Activated CD4-positive, CD25-positive, alpha-beta regulatory T cell (primary cell): ENCODE data around the gene TSPAN17.

Experiments
- DNase-seq, 4 experiments: peaks; one replicate each; lab custom pipeline; 2025; lab: John Stamatoyannopoulos, UW

The TSPAN17 gene

DNA sequence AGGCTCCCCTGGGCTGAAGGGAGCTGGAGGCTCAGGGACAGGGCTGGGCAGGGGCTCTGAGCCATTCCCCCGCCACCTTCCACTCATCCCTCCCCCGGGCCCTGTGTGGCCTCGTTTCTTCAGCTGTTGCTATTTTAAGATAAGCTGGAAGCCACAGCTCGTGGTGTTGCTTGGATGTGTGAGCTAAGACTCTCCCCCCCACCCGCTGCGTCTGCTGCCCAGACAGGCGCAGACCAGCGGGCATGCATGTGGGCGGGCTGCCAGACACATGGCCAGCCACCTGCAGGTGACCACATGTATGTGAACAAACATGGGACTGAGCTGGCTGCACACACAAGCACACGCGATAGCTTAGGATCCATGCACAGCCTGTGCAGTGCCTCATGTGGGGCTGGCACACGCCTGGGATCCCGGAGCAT is 25.6 kb upstream of the TSPAN17 start:
- no peak for DNase-seq

DNA sequence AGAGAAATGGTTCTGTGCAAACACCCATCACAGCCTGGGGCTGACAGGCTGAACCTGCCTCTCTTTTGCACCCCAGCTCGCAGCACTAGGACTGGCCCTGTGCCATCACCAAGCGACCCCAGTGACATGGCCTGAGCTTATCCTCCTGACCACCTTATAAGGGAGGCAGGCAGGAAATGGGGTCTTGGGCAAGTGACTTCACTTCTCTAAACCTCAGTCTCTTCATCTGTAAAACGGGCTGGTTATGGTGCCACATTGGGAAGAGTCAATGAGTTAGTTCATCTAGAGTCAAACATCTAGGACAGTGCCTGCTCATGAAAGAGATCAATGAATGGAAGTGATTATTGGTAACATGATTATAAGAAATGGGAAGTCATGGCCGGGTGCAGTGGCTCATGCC is 23.1 kb upstream of the TSPAN17 start:
- DNase-seq, result no peak

DNA sequence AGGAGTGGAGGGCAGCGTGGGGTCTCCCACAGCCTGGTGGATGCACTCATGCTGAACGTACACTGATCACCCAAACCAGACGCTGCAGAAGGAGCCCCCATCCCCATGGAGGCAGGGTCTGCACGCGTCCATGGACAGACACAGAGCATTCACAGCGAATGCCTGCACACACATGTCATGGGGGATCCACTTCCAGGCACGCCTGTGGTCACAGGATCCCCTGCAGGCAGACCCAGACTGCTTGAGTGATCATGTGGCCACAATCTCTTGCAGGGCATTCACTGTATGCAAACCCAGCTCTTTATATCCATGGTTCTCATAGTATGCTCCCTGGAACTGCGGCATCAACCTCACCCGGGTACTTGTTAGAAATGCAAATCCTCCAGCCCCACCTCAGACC is 22.3 kb upstream of the TSPAN17 start:
- no peak for DNase-seq

DNA sequence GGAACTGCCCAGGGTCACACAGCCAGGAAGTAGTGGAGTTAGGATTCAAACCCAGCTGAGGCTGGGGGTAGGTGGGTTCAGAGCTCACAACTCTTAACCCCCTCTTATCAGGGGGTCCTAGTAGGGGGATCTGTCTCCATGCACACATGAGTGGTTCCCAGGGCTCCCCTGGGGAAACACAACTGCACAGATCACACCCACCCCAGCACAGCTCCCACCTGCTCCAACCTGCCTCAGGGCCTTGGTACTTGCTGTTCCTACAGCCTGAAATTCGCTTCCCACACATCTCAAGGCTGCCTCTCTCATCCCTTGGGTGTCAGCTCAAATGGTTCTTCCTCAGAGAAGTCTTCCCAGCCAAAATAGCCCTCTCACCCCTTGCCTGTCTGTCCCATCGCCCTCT is 21.8 kb upstream of the TSPAN17 start:
- no peak for DNase-seq

DNA sequence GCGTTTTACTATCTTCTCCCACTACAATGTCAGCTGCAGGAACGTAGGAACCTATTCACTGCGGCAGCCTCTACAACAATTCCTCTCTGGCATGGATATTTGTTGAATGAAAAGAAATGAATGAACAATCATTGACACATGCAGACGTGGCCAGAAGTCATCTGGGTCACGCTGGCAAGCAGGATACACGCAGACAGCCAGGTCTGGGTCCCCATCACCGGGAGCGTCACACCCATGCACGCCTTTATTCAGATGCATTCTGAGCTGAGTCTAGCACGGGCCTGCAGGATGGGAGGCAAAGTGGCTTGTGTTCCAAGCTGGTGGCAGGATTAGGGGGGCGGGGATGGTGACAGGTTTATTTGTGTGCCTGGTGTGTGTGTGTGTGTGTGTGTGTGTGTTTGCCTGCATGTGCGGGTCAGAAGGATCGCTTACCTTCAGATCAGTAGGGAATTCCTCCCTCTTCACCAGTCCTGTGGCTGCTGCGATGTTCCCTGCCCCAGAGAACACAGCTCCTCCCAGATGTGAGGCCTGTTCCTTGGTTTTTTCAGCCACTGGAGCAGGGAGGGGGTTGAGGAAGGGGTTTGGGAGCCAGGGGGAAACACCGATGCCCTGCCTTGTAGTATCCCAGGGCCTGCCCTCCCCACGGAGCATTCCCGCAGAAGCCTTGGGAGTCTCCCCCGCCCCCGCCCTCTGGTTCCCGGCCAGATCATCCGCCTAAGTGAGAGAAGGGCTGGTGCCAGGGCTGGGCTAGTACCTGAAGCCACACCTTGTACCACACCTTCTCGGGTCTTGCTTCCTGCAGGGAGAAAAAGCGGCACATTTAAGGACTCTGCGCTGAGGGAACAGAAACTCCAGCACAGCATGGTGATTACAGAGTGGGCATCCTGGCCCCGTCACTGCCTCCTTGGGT is 21.1 kb upstream of the TSPAN17 start:
- no peak for DNase-seq

DNA sequence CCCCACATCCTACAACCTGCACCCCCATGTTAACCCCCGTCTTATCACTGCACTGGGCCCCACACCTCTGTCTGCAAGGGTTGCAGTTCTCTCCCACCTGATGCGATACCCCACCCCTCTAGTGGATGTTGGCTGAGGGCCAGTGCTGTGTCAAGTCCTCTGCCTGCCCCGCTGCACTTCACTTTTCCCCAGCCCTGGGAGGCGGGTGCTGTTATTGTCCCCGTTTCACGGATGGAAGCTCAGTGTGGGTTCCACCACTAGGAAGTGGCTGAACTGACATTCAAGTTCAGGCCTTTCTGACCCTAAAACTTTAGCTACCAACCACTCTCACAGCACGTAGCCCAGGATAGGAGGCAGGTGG is 20.4 kb upstream of the TSPAN17 start:
- no peak for DNase-seq

DNA sequence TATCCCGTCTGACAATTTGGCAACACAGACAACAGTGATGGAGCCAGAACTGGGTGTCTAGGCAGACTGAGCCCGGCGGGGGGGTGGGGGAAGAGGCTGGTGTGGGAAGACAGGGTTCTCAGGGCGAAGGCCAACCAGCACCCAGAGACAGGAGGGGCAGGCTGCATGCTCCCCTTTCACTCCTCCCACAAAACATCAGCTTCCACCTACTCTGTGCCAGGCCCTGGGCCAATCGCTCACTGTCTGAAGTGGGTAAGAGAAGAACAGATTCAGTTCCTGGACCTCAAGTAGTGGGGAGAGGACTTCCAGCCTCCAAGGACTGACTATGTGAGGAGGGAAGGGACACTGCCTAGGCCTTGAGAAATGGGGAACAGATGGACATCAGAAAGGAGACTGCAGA is 19.7 kb upstream of the TSPAN17 start:
- DNase-seq, result no peak

DNA sequence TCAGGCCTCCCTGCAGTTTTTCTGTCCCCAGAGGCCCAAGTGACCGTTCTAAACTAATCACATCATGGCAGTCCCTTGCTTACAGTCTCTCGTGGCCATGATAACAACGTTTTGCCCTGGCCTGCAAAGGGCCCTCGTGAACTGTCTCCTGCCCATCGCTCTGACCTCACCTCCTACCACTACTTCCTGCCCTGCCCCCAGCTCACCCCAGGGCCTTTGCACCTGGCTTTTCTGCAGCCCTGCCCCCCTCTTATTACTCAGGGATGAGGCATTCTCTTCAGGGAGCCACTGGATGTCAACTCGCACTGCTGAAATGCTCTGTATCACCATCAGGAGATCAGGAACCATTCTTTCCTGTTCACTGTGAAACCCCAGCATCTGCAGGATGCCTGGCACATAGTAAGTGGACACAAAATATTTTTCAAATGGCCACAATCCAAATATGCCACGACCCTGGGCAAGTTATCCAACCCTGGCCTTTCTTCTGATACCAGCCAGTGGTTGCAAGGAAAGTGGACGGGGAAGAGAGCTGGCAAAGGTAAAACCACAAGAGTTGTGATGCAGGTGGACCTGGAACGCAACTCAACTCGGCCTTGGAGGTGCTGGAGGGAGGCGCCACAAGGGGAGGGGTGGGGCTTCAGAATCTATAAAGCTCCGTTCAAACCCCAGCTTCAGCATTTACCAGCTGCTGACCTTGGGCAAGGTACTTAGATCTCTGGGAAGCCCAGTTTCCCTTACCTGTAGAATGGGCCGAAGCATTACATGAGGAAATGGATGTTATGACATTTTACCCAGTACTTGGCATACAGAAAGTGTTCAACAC is 18.7 kb upstream of the TSPAN17 start:
- DNase-seq, result no peak

DNA sequence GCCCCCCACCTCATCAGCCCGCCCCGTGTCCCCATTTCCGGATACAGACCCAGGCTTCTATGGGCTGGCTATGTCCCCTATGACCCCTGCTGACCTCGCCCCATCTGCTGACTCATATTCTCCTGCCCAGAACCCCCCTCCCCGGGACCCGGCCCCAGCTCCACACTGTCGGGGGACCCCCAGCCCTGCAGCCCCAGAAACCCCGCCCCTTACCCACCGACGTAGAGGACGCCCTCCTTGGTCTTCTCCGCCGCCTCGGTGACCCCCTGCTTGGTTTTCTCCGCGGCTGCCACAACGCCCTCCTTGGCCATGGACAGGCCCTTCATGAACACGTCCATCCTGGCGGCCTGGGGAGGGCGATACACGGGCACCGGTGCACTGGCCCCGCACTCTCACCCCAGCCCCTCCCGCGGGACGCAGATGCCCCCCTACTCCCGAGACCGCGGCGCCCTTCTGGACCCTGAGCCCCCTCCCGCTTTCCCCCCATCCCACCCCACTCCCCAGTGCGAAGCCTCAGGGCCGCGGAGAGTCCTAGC is 17.9 kb upstream of the TSPAN17 start:
- no peak for DNase-seq

DNA sequence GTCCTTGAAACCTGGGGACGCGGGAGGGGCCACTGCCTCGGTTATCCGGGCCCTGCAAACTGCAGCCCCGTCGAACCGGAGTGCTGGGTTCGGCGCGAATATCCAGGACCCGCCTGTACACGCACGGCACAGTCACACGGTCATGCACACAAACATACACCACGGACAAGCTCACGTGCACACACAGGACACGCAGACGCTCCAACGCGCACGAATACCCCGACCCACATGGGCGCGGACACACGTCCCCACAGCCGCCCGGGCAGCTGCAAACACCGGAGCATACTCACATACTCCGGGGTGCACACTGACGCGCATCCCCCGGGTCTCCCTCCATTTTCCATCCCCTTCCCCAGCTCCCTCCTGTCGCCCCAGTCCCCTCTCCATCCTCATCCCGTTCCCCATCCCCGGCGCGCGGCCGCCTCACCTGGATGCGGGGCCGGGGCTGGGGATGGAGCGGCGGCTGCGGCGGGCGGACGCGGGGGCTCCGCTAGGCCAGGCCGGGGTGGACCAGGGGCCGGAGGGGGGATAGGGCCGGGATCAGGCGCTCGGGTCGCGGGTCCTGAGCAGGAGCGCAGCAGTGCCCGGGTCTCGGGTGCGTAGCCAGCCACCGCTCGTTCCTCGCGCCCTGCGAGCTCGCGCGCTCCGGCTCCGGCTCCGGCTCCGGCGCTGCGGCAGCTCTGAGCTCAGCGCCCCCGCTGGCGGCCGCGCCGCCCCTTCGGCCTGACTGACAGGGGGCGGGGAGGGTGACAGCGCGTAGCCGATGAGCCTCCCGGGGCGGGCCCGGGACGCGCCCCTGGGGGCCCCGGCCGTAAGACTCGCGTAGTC is 17.2 kb upstream of the TSPAN17 start, which contains the start of the genes EIF4E1B and SNCB:
Gene EIF4E1B (plus strand): TSS at position 823 of the 828 bp plus-strand sequence. CDS start 12,113 bp downstream, outside the sequence.
Gene SNCB (minus strand): TSS at position 682 of the 828 bp plus-strand sequence. CDS start 880 bp downstream, outside the sequence.
- DNase-seq, result no peak

DNA sequence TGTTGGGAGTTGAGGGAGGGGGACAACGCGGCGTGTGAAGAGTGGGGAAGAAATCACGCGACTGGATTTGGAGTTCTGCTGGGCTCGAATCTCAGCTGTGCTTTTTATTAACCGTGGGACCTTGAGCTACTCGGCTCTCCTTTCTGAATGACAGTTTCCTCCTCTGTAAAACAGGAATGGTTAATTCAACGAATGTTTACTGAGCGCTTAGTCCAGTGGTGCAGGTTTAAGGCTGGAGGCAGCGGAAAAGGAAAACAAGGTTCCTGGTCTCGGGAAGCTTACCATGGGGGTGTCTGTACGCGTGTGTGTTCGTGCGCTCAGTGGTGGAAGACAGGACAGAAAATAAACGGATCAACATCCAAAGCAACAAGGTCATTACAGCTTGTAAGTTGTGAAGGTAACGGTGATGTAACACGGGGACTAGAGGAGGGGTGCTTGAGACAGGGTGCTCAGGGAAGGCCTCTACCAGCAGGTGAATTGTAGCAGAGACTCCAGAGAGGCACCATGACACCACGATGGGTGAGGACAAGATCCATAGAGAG is 16.5 kb upstream of the TSPAN17 start:
- no peak for DNase-seq

DNA sequence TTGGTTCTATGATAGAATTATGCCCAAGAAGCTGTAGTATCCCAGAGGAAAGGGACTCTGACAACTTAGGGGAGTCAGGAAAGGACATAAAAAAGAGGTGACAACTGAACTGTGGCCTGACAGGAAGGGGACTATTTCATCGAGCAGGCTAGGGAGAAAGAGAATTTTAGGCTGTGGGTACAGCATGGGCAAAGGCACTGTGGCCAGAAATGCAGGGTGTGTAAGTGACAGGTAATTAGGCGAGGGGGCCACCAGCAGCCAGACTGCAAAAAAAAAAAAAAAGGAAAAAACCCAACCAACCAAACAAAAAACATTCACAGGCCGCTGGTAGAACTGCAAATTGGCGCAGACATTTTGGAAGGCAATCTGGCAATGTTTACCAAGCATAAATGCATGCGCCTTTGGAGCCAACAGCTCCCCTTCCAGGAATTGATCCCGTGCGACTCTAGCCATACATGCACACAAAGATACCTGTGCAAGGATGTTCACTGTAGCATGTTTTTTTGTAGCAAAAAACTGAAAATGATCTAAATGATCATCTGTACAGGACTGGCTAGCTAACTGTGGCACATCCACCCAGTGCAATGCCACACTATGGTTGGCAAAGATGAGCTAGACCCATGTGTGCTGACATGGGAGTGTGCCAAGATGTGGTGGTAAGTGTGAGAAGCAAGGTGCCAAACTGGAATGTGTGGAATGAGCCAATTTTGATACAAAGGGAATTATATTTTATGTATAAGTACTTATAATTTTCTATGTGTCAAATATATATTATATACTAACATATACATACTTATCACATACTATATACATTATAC is 15.7 kb upstream of the TSPAN17 start:
- no peak for DNase-seq

DNA sequence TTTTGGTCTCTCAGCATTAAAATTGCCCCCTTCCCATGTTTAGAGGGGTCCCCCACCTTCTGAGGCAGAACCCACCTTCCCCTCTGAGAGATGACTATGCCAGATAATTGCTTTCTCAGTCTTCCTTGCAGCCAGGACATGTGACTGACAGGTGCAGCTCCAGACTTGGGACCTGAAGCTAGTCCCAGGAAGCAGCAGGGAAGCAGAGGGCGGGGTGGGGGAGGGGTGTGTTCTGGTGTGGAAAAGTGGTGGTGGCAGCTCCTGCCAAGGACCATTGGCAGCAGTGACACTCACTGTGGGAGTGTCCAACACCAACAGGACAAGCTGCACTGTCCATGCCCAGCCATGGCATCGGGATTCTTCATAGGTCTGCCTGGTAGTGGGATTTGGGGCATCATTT is 14.5 kb upstream of the TSPAN17 start:
- DNase-seq, result no peak

DNA sequence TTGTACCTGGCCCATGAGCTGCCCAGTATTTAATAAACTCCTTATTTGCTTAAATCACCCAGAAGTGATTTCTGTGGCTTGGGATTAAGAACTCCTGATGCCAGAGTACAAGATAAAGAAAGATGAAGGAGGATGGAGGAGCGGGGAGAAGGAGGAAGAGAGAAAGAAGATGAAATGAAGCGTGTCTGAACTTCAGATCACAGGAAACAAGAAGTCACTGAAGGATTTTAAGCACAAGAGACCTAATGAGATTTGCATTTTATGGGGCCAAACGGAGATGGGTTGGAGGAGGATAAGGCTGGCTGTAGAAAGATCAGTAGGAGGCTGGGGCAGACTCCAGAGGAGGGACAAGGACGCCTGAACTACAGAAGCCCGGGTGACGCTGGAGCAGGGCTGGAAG is 13.7 kb upstream of the TSPAN17 start:
- DNase-seq, result no peak

DNA sequence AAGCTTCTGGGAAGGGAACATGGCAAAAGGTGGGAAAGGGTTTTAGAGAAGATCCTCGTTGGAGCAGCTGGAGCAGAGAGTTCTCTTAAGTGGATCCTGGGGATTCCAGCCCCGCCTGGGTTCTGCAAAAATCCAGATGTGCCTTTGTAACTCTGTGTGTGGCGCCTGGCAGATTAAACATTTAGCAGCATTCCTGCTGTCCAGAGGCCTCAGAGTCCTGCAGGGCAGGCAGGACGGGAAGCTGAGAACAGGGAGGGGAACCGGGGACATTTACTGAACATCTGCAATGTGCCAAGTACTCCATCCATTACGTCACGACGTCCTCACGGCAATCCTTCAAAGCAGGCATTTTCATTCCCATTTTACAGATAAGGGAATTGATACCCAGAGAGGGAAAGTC is 10.9 kb upstream of the TSPAN17 start:
- DNase-seq, result no peak

DNA sequence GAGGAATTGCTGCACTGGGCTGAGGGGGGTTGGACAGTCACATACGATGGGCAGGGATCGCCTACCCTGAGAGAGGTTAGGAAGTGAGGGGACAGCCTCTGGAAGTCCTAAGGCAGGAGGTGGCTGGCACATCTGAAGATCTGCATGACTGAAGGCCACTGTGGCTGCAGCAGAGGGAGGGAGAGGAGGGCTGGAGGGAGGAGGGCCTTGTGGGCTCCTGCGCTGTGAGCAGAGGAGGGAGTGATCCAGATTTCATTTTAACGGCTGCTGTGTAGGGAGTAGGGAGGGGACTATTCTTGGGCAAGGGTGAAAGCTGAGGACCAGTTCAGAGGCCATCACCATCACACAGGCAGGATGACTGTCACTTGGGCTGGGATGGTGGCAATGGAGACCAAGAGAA is 9.7 kb upstream of the TSPAN17 start:
- DNase-seq, result no peak

DNA sequence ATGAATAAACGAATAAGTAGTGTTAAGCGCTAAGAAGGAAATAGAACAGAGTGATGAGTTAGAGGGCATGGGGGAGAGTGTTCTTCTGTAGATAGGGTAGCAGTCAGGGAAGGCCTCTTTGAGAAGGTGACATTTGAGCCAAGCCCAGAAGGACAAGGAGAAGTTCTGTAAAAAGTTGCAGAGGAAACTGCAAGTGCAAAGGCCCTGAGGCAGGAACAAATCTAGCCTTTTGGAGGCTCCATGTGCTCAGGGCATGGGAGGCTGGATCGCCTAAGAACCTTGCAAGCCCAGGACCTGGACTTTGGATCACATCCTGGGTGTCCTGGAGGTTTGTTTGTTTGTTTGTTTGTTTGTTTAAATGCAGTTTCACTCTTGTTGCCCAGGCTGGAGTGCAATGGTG is 8.8 kb upstream of the TSPAN17 start:
- no peak for DNase-seq

DNA sequence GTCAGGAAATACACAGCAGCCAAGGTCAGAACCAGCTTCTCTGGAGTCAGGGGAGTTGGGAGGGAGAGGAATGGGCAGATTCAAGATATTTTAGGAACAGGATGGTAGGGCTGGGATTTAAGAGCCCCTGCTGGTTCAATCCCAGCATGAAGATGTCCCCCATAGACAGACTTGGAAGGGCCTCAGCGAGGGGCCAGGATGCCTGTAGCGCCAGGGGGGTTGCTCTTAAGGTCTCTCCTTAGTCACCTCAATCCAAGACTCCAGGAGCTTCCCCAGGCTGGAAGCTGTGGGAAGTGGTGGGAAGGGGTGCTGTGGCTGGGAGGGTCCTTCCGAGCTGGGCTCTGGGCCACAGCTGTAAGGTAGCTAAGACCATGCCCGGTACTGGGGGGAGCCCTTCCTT is 8.1 kb upstream of the TSPAN17 start:
- no peak for DNase-seq

DNA sequence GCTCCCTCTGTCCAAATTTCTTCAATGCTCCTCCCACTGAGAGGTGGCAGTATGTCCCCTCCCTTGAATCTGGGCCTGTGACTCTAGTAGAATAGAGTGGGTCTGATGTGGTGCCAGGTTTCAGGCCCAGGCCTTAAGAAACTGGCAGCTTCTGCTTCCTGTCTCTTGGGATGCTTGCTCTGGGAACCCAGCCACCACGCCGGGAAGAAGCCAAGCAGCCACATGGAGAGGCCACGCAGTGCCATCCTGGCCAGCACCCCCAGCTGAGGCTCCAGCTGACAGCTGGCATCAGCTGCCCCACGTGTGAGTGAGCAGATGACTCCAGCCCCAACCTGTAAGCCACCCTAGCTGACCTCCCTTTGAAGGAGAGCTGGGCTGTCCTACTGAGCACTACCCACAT is 7.3 kb upstream of the TSPAN17 start:
- DNase-seq, result no peak

DNA sequence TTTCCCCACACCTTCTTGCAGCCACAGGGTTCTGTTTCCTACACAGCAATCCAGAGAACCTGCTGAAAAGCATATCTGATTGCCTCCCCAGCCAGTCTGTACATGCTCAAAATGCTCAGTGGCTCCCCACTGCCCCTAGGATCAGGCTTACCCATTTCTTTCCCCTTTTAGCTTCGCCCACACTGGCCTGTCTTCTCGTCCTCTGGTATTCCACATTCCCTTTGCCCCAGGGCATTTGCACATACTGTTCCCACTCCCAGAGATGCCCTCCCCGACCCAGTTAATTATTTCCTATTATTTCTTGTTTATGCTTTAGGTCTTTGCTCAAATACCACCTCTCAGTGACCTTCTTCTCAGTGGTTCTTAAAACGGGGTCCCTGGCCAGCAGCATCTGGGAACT is 6.7 kb upstream of the TSPAN17 start:
- no peak for DNase-seq
